Activated CD4-positive, alpha-beta memory T cell treated with anti-CD3 and anti-CD28 coated beads for 36 hours (primary cell): ENCODE results near the gene RPS25. TPM values are rescaled to one million over a fixed set of nuclear protein-coding genes. Genes with fewer than 3 reads are reported as not detected.

Experiments
- CTCF ChIA-PET: fragments of 350-600 bp; sonication (Branson Sonifier 250); formaldehyde crosslinking; loops from one replicate; lab custom pipeline; 2021; ENCODE audit warnings: antibody characterized with exemption, inconsistent platforms; lab: Charles Lee
- POLR2A ChIA-PET: fragments of 350-600 bp; sonication (Branson Sonifier 250); formaldehyde crosslinking; loops from one replicate; lab custom pipeline; 2021; ENCODE audit warnings: antibody characterized with exemption; lab: Charles Lee
- DNase-seq: peaks from one replicate; pipeline ENCODE4 v3.0.0-alpha.2; 2020
- H3K27ac Mint-ChIP-seq: one replicate; pipeline ENCODE4 v1.8.0; 2021; ENCODE audit warnings: mixed read lengths
- H3K27me3 Mint-ChIP-seq: one replicate; pipeline ENCODE4 v1.8.0; 2021; ENCODE audit warnings: mixed read lengths
- H3K36me3 Mint-ChIP-seq: one replicate; pipeline ENCODE4 v1.8.0; 2021; ENCODE audit warnings: mixed read lengths
- H3K4me1 Mint-ChIP-seq: one replicate; pipeline ENCODE4 v1.8.0; 2021; ENCODE audit warnings: low read depth, mixed read lengths
- H3K4me3 Mint-ChIP-seq: one replicate; pipeline ENCODE4 v1.8.0; 2021; ENCODE audit warnings: mild to moderate bottlenecking, mixed read lengths
- H3K9me3 Mint-ChIP-seq: one replicate; pipeline ENCODE4 v1.8.0; 2021; ENCODE audit warnings: mixed read lengths
- intact Hi-C: fragments of 100-400 bp; cut with micrococcal nuclease; formaldehyde crosslinking; loops from one replicate; pipeline ENCODE4 v1.15.1; 2023
- total RNA-seq, 2 experiments: library from RNA; stranded (reverse); gene quantifications; one replicate each; pipeline ENCODE4 v1.2.3, GENCODE V29; 2021

RPS25 gene
- total RNA-seq, 2 experiments from 2014 or later, result 1,852 to 1,922 TPM

GRCh38 chr11:119015054-119015611 lies 3.0 kb downstream of the RPS25 start:
- peak overlapping the region; percentile 47 for H3K27ac Mint-ChIP-seq

GRCh38 chr11:119014209-119014924 lies 3.8 kb downstream of the RPS25 start:
- no peaks in the 10 kb centered on the region for H3K27me3 Mint-ChIP-seq
- intact Hi-C loops, result no loop called here
- H3K27ac Mint-ChIP-seq, result peak overlapping the region; percentile 53
- CTCF ChIA-PET, result interaction anchor here (0.7 to 1.0 kb wide), 2 partner anchors 16 to 310 kb away, joined by 3 read pairs; partner anchors contain the start of gene SLC37A4
- peaks cover 32% of the 10 kb centered on the region for H3K4me1 Mint-ChIP-seq
- H3K4me3 Mint-ChIP-seq, result no peak overlapping the region
- POLR2A ChIA-PET, result interaction anchor here (0.9 to 3.0 kb wide), 5 partner anchors 10 to 17 kb away, joined by 3 to 15 read pairs (median 7); partner anchors contain the start of genes CENATAC and SLC37A4
- peaks cover 60% of the 10 kb centered on the region for H3K36me3 Mint-ChIP-seq
- DNase-seq, result no peak
- no peaks in the 10 kb centered on the region for H3K9me3 Mint-ChIP-seq

More at GRCh38 chr11:119015054-119015611, 3.0 kb downstream of the RPS25 start:
- Mint-ChIP-seq H3K4me3 (no peak overlapping the region), H3K36me3 (peaks cover 67% of the 10 kb centered on the region), H3K9me3 (no peaks in the 10 kb centered on the region), H3K4me1 (peaks cover 38% of the 10 kb centered on the region), H3K27me3 (no peaks in the 10 kb centered on the region)
- DNase-seq, result no peak
- POLR2A ChIA-PET, result interaction anchor here (0.6 to 3.0 kb wide), 8 partner anchors 9 to 63 kb away, joined by 3 to 15 read pairs (median 7); partner anchors contain the start of genes CENATAC, SLC37A4 and VPS11
- intact Hi-C loops, result loop anchor here (5.0 kb wide), 2 partner anchors 88 to 223 kb away; partner anchors contain the start of genes BCL9L and DDX6
- CTCF ChIA-PET, result interaction anchor here (1.0 to 1.5 kb wide), 2 partner anchors 15 to 17 kb away, joined by 3 read pairs; partner anchors contain the start of genes CENATAC and SLC37A4

GRCh38 chr11:119012629-119013170 lies 5.4 kb downstream of the RPS25 start:
- CTCF ChIA-PET, result no interaction called here
- DNase-seq, result no peak
- no peak overlapping the region for H3K27ac Mint-ChIP-seq
- POLR2A ChIA-PET, result interaction anchor here (0.9 kb wide), 1 partner anchor 13 kb away, joined by 3 read pairs; no protein-coding TSS in a partner anchor
- no peak overlapping the region for H3K4me3 Mint-ChIP-seq
- H3K4me1 Mint-ChIP-seq, result peaks cover 32% of the 10 kb centered on the region
- H3K36me3 Mint-ChIP-seq, result peaks cover 58% of the 10 kb centered on the region
- H3K9me3 Mint-ChIP-seq, result no peaks in the 10 kb centered on the region
- no peaks in the 10 kb centered on the region for H3K27me3 Mint-ChIP-seq
- intact Hi-C loops, result no loop called here

DNA sequence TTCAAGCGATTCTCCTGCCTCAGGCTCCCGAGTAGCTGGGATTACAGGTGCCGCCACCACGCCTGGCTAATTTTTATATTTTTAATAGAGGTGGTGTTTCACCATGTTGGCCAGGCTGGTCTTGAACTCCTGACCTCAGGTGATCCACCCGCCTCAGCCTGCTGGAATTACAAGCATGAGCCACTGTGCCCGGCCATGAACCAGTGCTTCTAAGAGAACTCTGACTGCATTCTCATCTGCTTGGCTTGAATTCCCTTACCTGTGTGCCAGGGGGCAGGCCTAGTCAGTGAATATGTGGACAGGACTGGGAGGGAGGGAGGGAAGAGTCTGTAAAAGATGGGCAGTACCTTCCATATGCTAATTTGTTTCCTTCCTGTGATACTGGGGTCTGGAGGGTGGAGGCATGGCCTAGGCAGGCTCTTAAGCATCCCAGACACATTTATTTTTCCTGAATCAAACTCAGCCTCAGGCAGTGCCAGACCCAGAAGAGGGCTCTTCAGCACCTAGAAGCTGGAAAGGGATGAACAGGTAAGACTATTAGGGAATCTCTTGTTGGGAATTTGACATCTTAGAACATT lies 6.6 kb downstream of the RPS25 start:
- ChIA-PET POLR2A (interaction anchor here (0.7 kb wide), 1 partner anchor 14 kb away, joined by 3 read pairs; the partner anchor contains the start of gene CENATAC), CTCF (no interaction called here)
- intact Hi-C loops, result no loop called here
- Mint-ChIP-seq H3K27me3 (no peaks in the 10 kb centered on the region), H3K4me1 (peaks cover 32% of the 10 kb centered on the region), H3K36me3 (peaks cover 54% of the 10 kb centered on the region), H3K27ac (no peak overlapping the region), H3K9me3 (no peaks in the 10 kb centered on the region), H3K4me3 (no peak overlapping the region)
- DNase-seq, result no peak

DNA sequence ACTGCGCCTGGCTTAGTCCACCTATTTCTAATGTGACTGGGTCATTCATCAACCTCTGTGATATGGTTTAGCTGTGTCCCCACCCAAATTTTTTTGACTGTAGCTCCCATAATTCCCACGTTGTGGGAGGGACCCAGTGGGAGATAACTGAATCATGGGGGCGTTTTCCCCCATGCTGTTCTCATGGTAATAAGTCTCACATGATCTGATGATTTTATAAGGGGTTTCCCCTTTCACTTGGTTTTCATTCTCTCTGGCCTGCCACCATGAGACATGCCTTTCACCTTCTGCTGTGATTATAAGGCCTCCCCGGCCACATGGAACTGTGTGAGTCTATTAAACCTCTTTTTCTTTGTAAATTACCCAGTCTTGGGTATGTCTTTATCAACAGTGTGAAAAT lies 11.5 kb downstream of the RPS25 start:
- Mint-ChIP-seq H3K27me3 (no peaks in the 10 kb centered on the region), H3K4me3 (no peak overlapping the region), H3K4me1 (peaks cover 11% of the 10 kb centered on the region), H3K27ac (peak overlapping the region; percentile 5), H3K36me3 (peaks cover 31% of the 10 kb centered on the region), H3K9me3 (no peaks in the 10 kb centered on the region)
- ChIA-PET POLR2A (no interaction called here), CTCF (no interaction called here)
- DNase-seq, result no peak
- intact Hi-C loops, result no loop called here

- H3K4me3 Mint-ChIP-seq, result no peak overlapping the region
- POLR2A ChIA-PET, result interaction anchor here (0.5 to 2.1 kb wide), 2 partner anchors 8 to 14 kb away, joined by 3 to 7 read pairs; no protein-coding TSS in a partner anchor
- no peaks in the 10 kb centered on the region for H3K9me3 Mint-ChIP-seq
- intact Hi-C loops, result no loop called here
- no peaks in the 10 kb centered on the region for H3K27me3 Mint-ChIP-seq
- H3K27ac Mint-ChIP-seq, result no peak overlapping the region
- peaks cover 32% of the 10 kb centered on the region for H3K4me1 Mint-ChIP-seq
- H3K36me3 Mint-ChIP-seq, result peaks cover 46% of the 10 kb centered on the region
- CTCF ChIA-PET, result no interaction called here
- DNase-seq, result no peak
Observed at GRCh38 chr11:119000906-119001305, 17.2 kb downstream of the RPS25 start.

GRCh38 chr11:118998822-118999221 lies 19.3 kb downstream of the RPS25 start:
- intact Hi-C loops, result loop anchor here (1.0 to 5.0 kb wide), 4 partner anchors 19 to 695 kb away; partner anchors contain the start of genes CD3E, DDX6, RPS25 and SLC37A4
- peak overlapping the region; percentile 88 for H3K4me3 Mint-ChIP-seq
- H3K4me1 Mint-ChIP-seq, result peaks cover 28% of the 10 kb centered on the region
- H3K9me3 Mint-ChIP-seq, result no peaks in the 10 kb centered on the region
- ChIA-PET CTCF (interaction anchor here (0.7 to 1.2 kb wide), 2 partner anchors 108 to 324 kb away, joined by 3 read pairs; no protein-coding TSS in a partner anchor), POLR2A (interaction anchor here (1.5 to 2.1 kb wide), 2 partner anchors 16 to 20 kb away, joined by 4 to 7 read pairs; partner anchors contain the start of gene TRAPPC4)
- peak overlapping the region; percentile 94 for H3K27ac Mint-ChIP-seq
- no peaks in the 10 kb centered on the region for H3K27me3 Mint-ChIP-seq
- peaks cover 42% of the 10 kb centered on the region for H3K36me3 Mint-ChIP-seq
- no peak for DNase-seq

DNA sequence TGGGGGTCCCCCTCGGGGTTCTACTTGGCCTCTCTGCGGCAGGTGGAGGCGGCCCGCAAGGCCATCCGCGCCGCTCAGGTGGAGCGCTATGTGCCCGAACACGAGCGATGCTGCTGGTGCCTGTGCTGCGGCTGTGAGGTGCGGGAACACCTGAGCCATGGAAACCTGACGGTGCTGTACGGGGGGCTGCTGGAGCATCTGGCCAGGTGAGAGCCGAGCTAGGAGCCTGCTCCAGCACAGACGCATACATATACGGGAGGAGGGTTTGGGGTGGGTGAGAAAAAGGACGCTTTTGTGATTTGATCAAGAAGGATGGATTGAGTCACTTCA lies 19.8 kb downstream of the RPS25 start:
- ChIA-PET POLR2A (interaction anchor here (0.7 to 2.2 kb wide), 5 partner anchors 14 to 87 kb away, joined by 3 to 23 read pairs (median 5); partner anchors contain the start of genes RPS25 and TRAPPC4), CTCF (interaction anchor here (0.7 to 1.8 kb wide), 4 partner anchors 19 to 108 kb away, joined by 3 to 7 read pairs (median 6); partner anchors contain the start of gene RPS25)
- peak overlapping the region; percentile 94 for H3K27ac Mint-ChIP-seq
- no peaks in the 10 kb centered on the region for H3K27me3 Mint-ChIP-seq
- peaks cover 39% of the 10 kb centered on the region for H3K36me3 Mint-ChIP-seq
- H3K9me3 Mint-ChIP-seq, result no peaks in the 10 kb centered on the region
- peaks cover 28% of the 10 kb centered on the region for H3K4me1 Mint-ChIP-seq
- peak overlapping the region; percentile 88 for H3K4me3 Mint-ChIP-seq
- intact Hi-C loops, result loop anchor here (1.0 to 5.0 kb wide), 4 partner anchors 20 to 694 kb away; partner anchors contain the start of genes CD3E, DDX6, RPS25 and SLC37A4
- DNase-seq, result no peak

- peak; percentile 98 for DNase-seq
- POLR2A ChIA-PET, result interaction anchor here (0.5 to 2.2 kb wide), 13 partner anchors 14 to 207 kb away, joined by 3 to 23 read pairs (median 5); partner anchors contain the start of genes BCL9L, DDX6, DPAGT1 and RPS25
- H3K4me1 Mint-ChIP-seq, result peaks cover 28% of the 10 kb centered on the region
- peak within 1 kb of the TSS; percentile 88 for H3K4me3 Mint-ChIP-seq
- peak within 1 kb of the TSS; percentile 94 for H3K27ac Mint-ChIP-seq
- no peaks in the 10 kb centered on the region for H3K9me3 Mint-ChIP-seq
- no peaks in the 10 kb centered on the region for H3K27me3 Mint-ChIP-seq
- H3K36me3 Mint-ChIP-seq, result peaks cover 35% of the 10 kb centered on the region
- intact Hi-C loops, result loop anchor here (1.0 to 5.0 kb wide), 5 partner anchors 20 to 694 kb away; partner anchors contain the start of genes CD3E, DDX6, RPS25 and SLC37A4
- CTCF ChIA-PET, result interaction anchor here (0.8 to 1.8 kb wide), 7 partner anchors 18 to 308 kb away, joined by 3 to 7 read pairs (median 3); partner anchors contain the start of genes RPS25 and TRAPPC4
Observed at GRCh38 chr11:118997627-118998387, 20.3 kb downstream of the RPS25 start, which contains the start of gene CENATAC. Gene CENATAC (plus strand): TSS chr11:118998138. CDS start chr11:118998198, 60 bp downstream.

- peak; percentile 72 for DNase-seq
- H3K27me3 Mint-ChIP-seq, result no peaks in the 10 kb centered on the region
- ChIA-PET POLR2A (interaction anchor here (0.5 to 2.2 kb wide), 12 partner anchors 18 to 207 kb away, joined by 3 to 23 read pairs (median 5); partner anchors contain the start of genes BCL9L, DDX6, DPAGT1 and RPS25), CTCF (interaction anchor here (0.8 to 1.8 kb wide), 7 partner anchors 19 to 307 kb away, joined by 3 to 7 read pairs (median 3); partner anchors contain the start of genes RPS25 and TRAPPC4)
- peak overlapping the region; percentile 88 for H3K4me3 Mint-ChIP-seq
- H3K9me3 Mint-ChIP-seq, result no peaks in the 10 kb centered on the region
- intact Hi-C loops, result loop anchor here (1.0 to 5.0 kb wide), 2 partner anchors 69 to 205 kb away; partner anchors contain the start of gene DDX6
- peak overlapping the region; percentile 94 for H3K27ac Mint-ChIP-seq
- peaks cover 28% of the 10 kb centered on the region for H3K4me1 Mint-ChIP-seq
- H3K36me3 Mint-ChIP-seq, result peaks cover 32% of the 10 kb centered on the region
Observed at GRCh38 chr11:118996926-118997626, 21.1 kb downstream of the RPS25 start.
